K562 (cell line): ENCODE data around the gene FOCAD. TPM values are rescaled to one million over a fixed set of nuclear protein-coding genes. Genes with fewer than 3 reads are reported as not detected.

ENCODE experiments used
- ZNF318 ChIP-seq, 2 experiments: fragments of 450-650 bp; IDR thresholded peaks; 2 replicates each; pipeline ENCODE4 v1.6.1; 2016; ENCODE audit warnings: mild to moderate bottlenecking in 2 of 2, borderline replicate concordance in 1 of 2, low read depth in 1 of 2, moderate library complexity in 1 of 2
- polyA plus RNA-seq, 8 experiments: library from polyadenylated mRNA; depleted of rRNA in 4 of 8; stranded (reverse) in 5 of 8; unstranded in 3 of 8; fragments of >200 nt; fragmentation: Nextera tagmentation in 2 of 8; fragmentation: Illumina TruSeq in 1 of 8; extraction: Ambion mirVana in 2 of 8; extraction: Trizol in 1 of 8; gene quantifications; 2 replicates each; pipeline versions ENCODE4 v1.2.1 to v1.2.3, GENCODE V29; 2011 to 2014; ENCODE audit warnings: inconsistent platforms in 1 of 8, missing spikeins in 1 of 8
- total RNA-seq, 7 experiments: library from RNA; depleted of rRNA in 6 of 7; stranded (reverse); fragments of >200 nt in 6 of 7; fragmentation: Illumina TruSeq in 2 of 7; extraction: Trizol in 2 of 7; gene quantifications; 2 replicates each; pipeline versions ENCODE4 v1.2.1 to v1.2.3, GENCODE V29; 2011 to 2021; ENCODE audit warnings: low replicate concordance in 1 of 7

FOCAD gene
- total and polyA plus RNA-seq, 9 of the 15 experiments (the other 6 are each of a cell fraction or from before 2014, with no cell fraction given) = 0.13 to 2.4 (median 1.6) TPM

- TF ChIP-seq ZNF318 (IDR thresholded peaks at IDR 0.05; ENCODE audit: borderline replicate concordance in 1 of 2, low read depth in 1 of 2) = no peak
These were observed 186.1 kb downstream of the FOCAD start (continued) for GRCh38 chr9:20870115-20870514.
